Stimulated activated CD4-positive, alpha-beta T cell treated with anti-CD3 and anti-CD28 coated beads, TNF-alpha, amount 100 ng/mL, for 24 hours (primary cell): Measurements from ENCODE around the gene KCNMA1.

Experiments
- DNase-seq, 3 experiments: peaks; one replicate each; pipeline ENCODE4 v3.0.0-alpha.2; 2020; ENCODE audit warnings: low read depth in 3 of 3

The KCNMA1 gene

GRCh38 chr10:77186936-77187335, 450.7 kb downstream of the KCNMA1 start:
- no peak for DNase-seq

GRCh38 chr10:77185696-77186095, 451.9 kb downstream of the KCNMA1 start:
- no peak for DNase-seq

- DNase-seq, result no peak
Measured at GRCh38 chr10:77182803-77183202, 454.8 kb downstream of the KCNMA1 start.

- DNase-seq, result no peak
Measured at GRCh38 chr10:77180794-77181193, 456.8 kb downstream of the KCNMA1 start.

- DNase-seq, result no peak
Measured at GRCh38 chr10:77180104-77180503, 457.5 kb downstream of the KCNMA1 start.

- DNase-seq, result no peak
Measured at GRCh38 chr10:77179015-77179695, 458.5 kb downstream of the KCNMA1 start.

GRCh38 chr10:77177589-77177988, 460.0 kb downstream of the KCNMA1 start:
- DNase-seq, result no peak

GRCh38 chr10:77177161-77177560, 460.4 kb downstream of the KCNMA1 start:
- DNase-seq, result no peak

- no peak for DNase-seq
Measured at GRCh38 chr10:77176232-77176631, 461.4 kb downstream of the KCNMA1 start.

GRCh38 chr10:77175631-77176222, 461.9 kb downstream of the KCNMA1 start:
- no peak for DNase-seq

- peak; percentile 33 to 55 (median 36) for DNase-seq
Measured at GRCh38 chr10:77173615-77174461, 463.8 kb downstream of the KCNMA1 start.

GRCh38 chr10:77172086-77172485, 465.5 kb downstream of the KCNMA1 start:
- DNase-seq, result no peak

- no peak for DNase-seq
Measured at GRCh38 chr10:77168861-77169260, 468.7 kb downstream of the KCNMA1 start.

GRCh38 chr10:77168161-77168560, 469.4 kb downstream of the KCNMA1 start:
- no peak for DNase-seq

- peak; percentile 2 to 6 (median 2) for DNase-seq
Measured at GRCh38 chr10:77165445-77166208, 472.0 kb downstream of the KCNMA1 start.

- DNase-seq, result no peak
Measured at GRCh38 chr10:77164616-77165311, 472.8 kb downstream of the KCNMA1 start.

GRCh38 chr10:77163670-77164348, 473.8 kb downstream of the KCNMA1 start:
- DNase-seq, result no peak

- no peak for DNase-seq
Measured at GRCh38 chr10:77162697-77163096, 474.9 kb downstream of the KCNMA1 start.

- no peak for DNase-seq
Measured at GRCh38 chr10:77160679-77161078, 476.9 kb downstream of the KCNMA1 start.

- DNase-seq, result no peak
Measured at GRCh38 chr10:77159538-77160110, 478.0 kb downstream of the KCNMA1 start.
